Hematopoietic multipotent progenitor cell treated with erythropoietin and hydrocortisone succinate and interleukin-3 and kit ligand, for 6 days (in vitro differentiated cells): ENCODE measurements around the gene CRAT.

Source experiments
- DNase-seq: peaks from one replicate; pipeline ENCODE4 v3.0.0-alpha.2; 2015

CRAT gene

DNA sequence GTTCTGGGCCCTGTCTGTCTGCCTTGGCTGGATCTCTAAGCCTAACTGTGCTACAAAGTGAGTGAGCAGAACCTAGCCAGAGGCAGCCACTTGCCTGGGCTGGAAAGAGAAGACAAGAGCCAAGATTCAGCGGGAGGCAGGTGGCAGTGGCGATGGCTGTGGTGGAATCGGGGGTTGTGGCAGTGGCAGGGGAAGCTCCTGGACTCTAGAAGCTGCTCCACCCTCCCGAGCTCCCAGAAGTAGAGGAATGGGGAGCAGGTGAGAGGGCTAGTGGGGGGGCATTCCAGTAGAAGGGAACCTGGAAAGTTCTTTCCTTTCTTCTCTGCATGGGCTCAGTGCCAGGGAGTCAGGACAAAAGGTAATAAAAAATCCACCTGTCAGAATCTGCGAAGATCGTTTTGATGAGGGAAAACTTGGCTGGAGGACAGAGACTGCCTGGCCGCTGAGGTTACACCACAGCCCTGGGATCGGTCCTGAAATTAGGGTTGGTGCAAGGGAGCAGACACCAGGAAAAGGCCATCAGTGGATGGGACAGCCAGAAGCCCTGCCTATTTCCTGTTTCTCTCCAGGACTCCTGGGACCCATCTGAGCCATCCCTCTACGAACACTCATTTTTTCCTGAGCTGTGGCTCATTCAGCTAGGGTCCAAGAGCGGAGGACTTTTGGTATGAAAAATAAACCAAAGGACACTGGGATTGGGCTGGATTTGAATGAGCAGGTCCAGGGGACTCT, 1.6 kb downstream of the CRAT start:
- no peak for DNase-seq

DNA sequence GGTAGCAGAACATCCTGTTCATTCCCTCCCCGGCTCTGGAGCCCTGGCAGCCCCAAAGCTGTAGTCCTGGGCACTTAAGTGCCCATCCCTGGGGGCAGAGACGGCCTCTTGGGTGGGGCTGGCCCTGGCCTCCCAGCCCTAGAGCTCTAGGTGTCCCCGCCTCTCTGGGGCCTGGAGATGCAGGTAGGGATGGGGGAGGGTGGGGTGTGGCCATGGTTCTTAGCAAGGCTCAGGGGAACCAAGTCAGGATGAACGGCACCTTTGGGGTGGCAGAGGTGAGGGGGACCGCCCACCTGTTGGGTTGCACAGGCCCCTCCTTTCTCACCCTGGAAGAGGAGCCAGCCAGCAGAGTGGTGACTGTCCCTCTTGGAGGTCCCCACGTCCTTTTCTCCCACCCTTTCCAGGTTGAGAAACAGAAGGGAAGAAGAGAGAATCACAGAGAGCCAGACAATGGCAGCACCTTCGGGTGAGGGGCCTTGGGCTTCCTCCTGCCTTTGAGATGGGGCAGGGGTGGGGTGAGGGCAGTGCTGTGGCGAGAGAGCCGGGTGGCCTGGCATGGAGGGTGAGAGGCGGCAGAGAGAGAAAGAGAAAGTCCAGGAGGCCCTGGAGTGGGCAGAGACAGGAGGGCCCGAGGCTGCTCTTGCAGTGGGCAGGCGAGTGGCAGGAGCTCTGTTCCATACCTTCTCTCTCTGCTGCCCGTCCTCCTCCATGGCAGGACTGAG, 2.3 kb downstream of the CRAT start:
- DNase-seq: no peak

GRCh38 chr9:129107651-129108050, 2.9 kb downstream of the CRAT start:
- no peak for DNase-seq

DNA sequence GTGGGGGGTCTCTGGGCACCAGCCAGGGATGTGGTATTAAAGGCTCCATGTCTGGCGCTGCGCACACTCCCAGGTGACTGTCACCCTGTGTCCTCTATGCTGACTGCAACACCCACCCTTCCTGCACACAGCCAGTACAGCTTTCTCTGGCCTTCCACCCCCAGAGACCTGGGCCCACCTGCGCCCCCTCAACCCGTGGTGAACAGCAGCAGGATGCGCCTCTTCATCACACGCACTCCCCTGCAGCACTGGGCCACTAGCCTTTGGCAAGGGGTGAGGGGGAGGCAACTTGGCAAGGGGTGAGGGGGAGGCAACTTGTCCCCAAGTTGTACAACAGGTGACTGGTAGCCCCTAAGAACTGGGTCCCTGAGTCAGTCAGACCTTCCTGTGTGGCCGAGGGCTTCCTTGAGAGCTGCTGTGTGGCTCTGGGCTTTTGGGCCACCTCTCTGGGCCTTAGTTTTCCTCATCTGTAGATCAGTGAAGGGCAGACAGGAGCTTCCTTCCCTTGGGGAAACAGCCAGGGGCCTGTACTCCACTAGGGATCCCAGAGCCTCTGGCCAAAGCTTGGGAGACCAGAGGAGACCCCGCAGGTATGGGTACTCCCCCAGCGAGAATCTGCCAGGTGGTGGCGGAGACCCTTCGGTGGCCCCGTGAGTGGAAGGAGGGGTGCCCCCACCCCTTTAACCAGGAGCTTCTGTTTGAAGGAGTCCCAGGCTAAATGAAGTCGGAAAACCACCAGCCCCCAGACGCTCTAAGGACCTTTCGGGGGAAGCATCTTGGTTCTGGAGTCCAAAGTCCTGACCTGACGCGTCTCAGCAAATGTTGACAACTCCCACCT, 4.5 kb downstream of the CRAT start:
- DNase-seq: no peak

- DNase-seq: no peak
These were observed 6.5 kb downstream of the CRAT start for GRCh38 chr9:129104051-129104450.

GRCh38 chr9:129103595-129103965, 7.0 kb downstream of the CRAT start:
- no peak for DNase-seq

GRCh38 chr9:129102791-129103594, 7.6 kb downstream of the CRAT start:
- DNase-seq: peak; percentile 84

DNA sequence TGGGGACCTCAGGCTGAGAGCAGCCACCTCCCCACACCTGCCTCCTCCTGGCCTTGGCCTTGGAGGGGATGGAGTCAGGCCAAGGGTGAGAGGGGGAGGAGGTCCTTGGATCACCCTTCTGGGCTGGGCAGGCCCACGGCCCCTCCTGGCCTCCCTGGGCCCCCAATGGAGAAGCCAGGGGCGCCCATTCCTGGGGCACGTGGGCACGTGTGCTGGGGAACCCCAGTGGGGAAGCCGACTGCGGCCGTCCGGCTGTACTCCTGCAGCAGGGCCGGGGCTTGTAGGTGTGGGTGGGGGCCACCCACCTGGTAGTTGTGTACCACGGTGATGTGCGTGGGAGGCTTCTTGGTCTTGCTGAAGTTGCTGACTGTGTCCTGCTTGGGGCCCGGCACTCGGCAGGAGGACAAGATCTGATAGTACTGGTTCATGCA, 8.5 kb downstream of the CRAT start:
- DNase-seq: no peak

- DNase-seq: no peak
These were observed 9.3 kb downstream of the CRAT start for GRCh38 chr9:129101279-129101678.

- DNase-seq: no peak
These were observed 10.0 kb downstream of the CRAT start for GRCh38 chr9:129100383-129101169.

DNA sequence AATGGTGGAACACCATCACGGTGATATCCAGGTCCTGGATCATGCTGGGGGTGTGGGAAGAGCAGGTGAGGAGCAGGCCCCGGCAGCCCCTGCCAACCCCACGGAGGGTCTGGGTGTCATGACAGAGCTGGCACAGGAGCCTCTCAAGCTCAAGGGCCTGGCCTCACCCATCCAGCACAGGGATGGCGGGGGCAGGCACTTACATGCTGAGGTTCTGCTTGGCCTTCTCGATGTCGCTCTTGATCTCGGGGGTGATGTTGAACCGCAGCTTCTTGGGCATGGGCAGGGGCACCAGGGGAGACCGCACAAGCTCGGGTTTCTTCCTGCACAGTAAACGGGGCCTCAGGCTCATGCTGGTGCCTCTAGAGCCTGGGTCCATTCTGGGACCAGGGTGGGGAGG, 12.3 kb downstream of the CRAT start:
- DNase-seq: no peak

DNA sequence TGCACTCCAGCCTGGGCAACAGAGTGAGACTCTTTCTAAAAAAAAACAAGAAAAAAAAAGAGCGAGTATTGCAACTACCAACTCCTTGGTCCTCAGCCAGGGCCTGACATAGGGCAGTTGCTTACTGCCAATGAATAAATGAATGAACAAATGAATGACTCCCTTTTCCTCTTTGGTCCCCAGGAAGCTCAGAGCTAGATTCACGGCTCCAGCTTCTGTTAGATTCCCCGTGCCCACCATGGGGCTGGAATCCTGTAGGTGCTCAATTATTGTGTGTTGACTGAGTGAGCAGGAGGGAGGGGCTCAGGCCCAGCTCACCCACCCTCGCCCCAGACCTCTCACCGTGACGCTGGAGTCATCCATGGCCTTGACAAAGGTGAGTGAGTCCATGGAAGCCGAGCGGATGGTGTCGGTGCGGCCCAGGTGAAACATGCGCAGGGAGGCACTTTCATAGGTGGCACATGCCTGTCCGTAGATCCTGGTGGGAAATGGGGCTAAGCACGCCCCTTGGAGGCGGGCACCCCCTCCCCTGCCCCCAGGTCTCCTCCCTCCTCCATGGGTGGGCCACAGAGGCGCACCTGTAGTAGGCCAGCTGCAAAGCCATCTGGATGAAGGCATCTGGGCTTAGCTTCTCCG, 12.8 kb downstream of the CRAT start:
- no peak for DNase-seq

- no peak for DNase-seq
These were observed 14.7 kb downstream of the CRAT start for GRCh38 chr9:129095908-129096307.

- DNase-seq: no peak
These were observed 15.4 kb downstream of the CRAT start for GRCh38 chr9:129095170-129095667.

DNA sequence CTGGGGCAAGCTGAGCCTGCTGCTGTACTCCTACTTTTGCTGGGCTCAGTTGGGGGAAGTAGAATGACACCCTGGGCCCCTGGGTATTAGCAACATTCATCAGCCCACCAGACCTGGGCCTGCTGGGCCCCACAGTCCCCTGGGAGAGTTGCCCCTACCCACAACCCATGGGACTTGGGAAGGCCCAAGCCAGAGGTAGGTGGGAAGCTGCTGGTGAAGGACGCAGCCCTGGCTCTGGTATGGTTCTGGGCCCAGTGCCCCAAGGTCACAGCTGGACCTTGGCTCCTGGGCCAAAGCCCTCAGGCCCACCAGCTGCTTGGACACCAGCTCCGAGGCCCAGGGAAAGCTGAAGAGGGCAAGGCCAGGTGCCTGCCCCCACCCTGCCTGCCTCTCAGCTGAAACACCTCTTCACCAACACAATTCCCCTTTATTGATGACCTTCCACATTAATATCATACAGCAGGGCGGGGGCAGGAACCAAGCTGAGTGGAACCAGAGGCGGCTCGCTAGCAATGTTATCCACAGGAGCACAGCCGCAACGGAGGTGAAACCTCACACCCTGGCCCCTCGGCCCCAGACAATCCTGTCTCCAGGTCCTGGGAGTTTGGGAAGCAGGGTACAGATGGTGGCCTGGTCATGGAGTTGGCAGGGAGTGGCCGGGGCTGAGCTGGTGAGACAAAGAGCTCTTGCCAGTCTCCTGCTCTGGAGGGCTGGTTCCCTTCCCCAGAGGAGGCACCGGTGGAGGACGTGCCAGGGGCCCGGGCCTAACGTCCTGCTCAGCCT, 16.0 kb downstream of the CRAT start:
- DNase-seq: no peak

GRCh38 chr9:129093602-129094386, 16.8 kb downstream of the CRAT start:
- DNase-seq: no peak

DNA sequence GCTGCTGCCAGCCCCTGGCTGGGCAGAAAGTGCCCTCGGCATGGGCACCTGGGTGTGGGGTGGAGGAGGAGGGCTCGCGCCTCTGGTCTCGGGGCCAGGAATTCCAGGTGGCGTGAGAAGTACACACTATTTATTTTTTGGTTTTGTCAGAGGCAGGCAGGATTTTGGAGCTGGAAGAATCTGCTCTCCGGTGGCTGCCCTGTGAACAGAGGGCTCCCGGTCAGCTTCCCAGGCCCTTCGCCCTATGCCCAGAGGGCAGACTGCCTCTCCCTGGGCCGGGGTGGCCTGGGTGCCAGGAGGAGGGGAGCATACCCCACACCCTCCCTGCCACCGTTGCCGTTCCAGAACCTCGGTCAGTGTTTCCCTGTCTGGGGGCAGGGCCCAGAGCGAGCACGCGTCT, 21.3 kb downstream of the CRAT start:
- DNase-seq: no peak

GRCh38 chr9:129084087-129084486, 26.5 kb downstream of the CRAT start:
- no peak for DNase-seq

GRCh38 chr9:129081388-129081904, 29.1 kb downstream of the CRAT start:
- DNase-seq: peak; percentile 54
